CD4-positive, alpha-beta T cell treated with Interleukin-15 for 4 hours (primary cell): Measurements from ENCODE around the gene TP63.
"Not testable (repeated sequence)": the region's sequence is repeated elsewhere in the genome, so short reads cannot be mapped to it uniquely, and the experiment has no call there.

Experiments used
- DNase-seq: peaks from one replicate; pipeline ENCODE4 v3.0.0-alpha.2; 2020; ENCODE audit warnings: low spot score

The TP63 gene

GRCh38 chr3:189626286-189626685, 4.9 kb upstream of the TP63 start:
- no peak for DNase-seq

- no peak for DNase-seq
Measured at GRCh38 chr3:189629803-189630455, 1.3 kb upstream of the TP63 start.

DNA sequence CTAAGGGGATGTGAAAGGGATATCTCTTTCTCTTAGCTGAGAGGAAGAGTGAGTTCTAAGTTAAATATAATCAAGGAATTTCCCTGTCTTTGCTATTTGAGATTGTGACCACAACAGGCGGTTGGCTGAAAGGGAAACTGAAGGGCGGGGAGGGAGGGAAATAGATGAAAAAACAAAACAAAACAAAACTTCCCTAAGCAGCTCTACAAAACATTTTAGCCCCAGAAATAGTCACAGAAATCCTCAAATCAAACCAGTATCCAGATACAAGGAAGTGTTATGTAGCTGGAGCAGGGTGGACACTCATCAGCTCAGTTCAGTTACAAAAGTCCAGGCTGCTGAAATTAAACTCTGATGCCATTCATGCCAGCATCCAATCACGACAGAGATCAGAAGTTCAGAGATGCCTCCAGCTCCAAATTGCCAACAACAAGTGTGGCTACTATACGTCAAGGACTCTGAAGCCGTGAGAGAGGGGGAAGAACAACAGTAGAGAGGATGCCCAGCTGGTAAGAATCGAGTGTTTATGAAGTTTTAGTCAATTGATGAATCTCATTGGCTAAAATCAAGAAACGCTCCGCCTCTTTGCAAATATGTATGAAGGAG, 319 bp upstream of the TP63 start:
- peak; percentile 9 for DNase-seq

DNA sequence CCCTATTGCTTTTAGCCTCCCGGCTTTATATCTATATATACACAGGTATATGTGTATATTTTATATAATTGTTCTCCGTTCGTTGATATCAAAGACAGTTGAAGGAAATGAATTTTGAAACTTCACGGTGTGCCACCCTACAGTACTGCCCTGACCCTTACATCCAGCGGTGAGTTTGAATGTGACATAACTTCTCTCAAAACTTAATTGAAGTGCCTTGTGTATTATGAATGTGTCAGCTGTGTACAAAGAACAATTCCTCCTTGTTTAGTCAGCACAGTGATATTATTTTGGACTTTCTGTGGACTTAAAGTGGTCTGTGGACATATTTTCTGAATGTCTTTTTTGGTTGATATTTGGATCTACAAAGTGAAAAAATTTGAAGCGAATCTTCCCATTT, 220 bp downstream of the TP63 start:
- DNase-seq = no peak

- no peak for DNase-seq
Measured at GRCh38 chr3:189632242-189632641, 1.1 kb downstream of the TP63 start.

GRCh38 chr3:189635339-189635738, 4.2 kb downstream of the TP63 start:
- no peak for DNase-seq

DNA sequence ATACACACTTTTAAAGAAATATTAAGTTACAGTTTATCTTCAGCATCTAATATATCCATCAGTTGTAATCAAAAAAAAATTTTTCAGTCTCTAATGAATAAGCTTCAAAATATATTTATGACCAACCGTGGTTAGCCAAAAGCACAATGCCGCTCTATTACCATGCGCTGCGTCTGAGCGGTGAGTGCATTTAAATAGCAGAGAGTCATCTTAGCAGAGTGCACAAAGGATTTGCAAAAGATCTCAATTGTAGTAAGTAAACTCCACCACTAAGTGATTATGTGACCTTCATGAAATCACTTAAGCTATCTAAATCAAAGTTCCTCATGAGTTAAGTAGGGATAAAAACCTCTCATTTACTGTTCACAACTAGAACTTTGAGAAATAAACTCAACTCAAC, 4.9 kb downstream of the TP63 start:
- DNase-seq = no peak

DNA sequence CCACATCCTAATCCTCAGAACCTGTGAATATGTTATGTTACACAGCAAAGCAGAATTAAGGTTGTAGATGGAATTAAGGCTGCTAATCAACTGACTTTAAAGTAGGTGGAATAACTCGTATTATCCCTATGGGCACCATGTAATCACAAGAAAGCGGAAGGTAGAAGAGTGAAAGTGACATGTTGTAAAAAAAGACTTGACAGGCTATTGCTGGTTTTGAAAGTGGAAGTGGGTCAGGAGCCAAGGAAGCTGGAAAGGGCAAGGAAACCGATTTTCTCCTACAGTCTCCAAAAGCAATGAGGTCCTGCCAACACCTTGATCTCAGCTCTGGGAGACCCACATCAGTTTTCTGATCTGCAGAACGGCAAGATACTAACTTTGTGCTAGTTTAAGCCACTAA, 6.6 kb downstream of the TP63 start:
- no peak for DNase-seq

- DNase-seq = no peak
Measured at GRCh38 chr3:189638276-189639031, 7.3 kb downstream of the TP63 start.

DNA sequence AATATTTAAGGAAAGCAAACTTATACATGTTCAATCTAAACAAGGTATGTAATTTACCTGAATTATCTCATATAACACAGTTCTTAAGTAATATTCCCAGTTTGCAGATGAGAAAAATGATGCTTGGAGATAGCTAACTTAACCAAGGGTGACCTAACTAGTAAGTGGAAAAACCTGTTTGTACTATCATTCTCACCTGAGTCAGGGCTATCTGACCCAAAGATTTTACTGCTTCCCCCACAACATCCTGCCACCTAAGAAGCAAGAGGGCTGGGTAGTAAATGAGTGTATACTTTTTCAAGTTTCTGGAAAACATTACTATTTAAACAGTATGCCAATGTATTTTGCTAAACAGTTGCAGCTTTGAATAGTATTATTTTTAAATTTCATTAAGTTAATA, 10.6 kb downstream of the TP63 start:
- DNase-seq = no peak

GRCh38 chr3:189646853-189647542, 15.8 kb downstream of the TP63 start:
- no peak for DNase-seq

DNA sequence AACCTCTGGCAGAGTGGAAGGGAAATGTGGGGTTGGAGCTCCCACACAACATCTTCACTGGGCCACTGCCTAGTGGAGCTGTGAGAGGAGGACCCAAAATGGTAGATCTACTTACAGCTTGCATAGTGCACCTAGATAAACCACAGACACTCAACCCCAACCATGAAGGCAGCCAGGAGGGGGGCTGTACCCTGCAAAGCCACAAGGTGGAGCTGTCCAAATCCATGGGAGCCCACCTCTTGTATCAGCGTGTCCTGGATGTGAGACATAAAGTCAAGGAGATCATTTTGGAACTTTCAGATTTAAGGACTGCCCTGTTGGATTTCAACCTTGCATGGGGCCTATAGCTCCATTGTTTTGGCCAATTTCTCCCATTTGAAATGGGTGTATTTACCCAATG, 20.9 kb downstream of the TP63 start:
- no peak for DNase-seq

DNA sequence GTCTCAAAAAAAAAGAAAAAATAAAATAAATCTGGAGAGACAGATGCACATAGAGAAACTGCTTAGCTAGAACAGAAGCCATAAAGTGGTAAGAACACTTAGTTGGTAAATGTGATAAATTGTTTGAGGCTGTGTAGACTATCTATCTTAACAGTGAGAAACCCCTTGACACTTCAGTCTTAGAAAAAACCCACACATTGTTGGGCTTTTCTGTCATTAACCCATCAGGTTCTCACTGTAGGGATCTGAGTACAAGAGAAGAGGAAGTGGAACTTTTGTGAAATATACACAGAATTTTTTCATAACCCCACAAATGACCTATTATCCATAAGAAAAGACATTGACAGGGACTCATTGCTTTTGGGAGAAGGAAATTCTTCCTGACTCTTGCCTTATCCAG, 24.4 kb downstream of the TP63 start:
- DNase-seq = no peak

DNA sequence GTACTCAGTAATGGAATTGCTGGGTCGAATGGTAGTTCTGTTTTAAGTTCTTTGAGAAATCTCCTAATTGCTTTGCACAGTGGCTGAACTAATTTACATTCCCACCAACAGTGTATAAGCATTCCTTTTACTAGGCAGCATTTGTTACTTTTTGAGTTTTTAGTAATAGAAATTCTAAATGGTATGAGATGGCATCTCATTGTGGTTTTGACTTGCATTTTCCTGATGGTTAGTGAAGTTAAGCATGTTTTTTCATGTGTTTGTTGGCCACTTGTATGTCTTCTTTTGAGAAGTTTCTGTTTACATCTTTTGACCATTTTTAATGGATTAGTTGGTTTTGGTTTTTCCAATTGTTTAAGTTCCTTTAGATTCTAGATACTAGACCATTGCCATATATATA, 28.4 kb downstream of the TP63 start:
- DNase-seq = no peak

DNA sequence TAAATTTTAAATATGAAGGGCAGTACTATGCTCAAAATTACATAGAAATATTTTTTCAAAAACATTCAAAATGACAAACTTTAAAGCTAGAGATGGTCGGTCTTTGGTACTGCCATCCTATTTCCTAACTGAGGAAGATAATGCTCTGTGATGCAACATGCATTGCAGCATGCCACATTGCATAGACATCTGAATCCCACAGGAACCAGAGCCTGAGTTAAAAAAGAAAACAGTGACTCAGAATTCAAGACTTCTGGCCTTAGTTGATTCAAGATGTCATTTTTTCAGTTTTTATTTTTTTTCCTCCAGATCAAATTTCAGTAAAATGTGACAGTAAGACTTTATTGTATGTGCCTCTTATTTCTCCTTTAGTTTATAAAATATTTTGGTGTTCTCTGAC, 33.1 kb downstream of the TP63 start:
- DNase-seq = no peak

DNA sequence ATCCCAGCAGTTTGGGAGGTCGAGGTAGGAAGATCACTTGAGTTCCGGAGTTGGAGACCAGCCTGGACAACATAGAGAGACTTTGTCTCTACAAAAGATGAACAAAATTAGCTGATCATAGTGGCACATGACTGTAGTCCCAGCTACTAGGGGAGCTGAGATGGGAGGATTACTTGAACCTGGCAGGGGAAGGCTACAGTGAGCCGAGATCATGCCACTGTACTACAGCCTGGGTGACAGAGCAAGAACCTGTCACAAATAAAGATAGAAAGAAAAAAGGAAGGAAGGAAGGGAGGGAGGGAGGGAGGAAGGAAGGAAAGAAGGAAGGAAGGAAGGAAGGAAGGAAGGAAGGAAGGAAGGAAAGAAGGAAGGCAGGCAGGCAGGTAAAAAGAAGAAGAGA, 41.2 kb downstream of the TP63 start:
- not testable (repeated sequence) for DNase-seq

DNA sequence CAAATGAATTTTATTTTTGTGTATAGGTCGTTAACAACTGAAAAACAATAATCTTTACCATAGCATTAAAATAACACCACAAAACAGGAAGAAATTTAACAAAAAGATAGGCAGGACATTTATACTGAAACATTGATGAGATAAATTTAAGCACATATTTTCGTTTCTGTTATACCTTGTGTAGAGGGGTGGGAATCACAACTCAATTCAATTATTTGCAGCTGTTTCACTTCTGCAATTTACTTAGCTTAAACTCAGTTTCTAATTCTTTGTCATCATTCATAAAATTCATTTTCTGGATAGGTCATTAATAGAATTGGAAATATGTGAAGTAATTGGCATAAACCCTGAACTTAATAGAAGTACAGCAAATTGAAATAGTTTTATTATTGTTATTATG, 42.3 kb downstream of the TP63 start:
- no peak for DNase-seq

- no peak for DNase-seq
Measured at GRCh38 chr3:189674249-189674913, 43.2 kb downstream of the TP63 start.

GRCh38 chr3:189677667-189678066, 46.5 kb downstream of the TP63 start:
- no peak for DNase-seq

DNA sequence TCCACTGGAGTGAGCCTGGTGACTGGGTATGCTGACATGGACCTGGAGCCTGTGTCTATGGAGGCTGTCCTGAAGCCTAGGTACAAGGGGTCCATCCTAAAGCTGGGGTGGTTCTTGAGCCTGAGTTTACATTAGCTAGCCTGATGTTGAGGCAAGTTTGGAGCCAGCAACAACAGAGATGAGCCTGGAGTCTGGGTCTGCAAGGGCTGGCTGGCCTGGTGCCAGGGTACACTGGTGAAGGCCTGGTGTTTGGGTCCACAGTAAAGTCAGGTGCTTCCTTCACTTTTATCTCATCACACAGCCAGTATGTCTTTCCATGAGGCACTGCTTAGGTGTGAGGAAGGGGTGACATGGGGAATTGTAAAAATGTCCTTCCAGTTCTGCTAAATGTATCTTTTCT, 49.5 kb downstream of the TP63 start:
- no peak for DNase-seq

- DNase-seq = no peak
Measured at GRCh38 chr3:189683546-189684255, 52.5 kb downstream of the TP63 start.

DNA sequence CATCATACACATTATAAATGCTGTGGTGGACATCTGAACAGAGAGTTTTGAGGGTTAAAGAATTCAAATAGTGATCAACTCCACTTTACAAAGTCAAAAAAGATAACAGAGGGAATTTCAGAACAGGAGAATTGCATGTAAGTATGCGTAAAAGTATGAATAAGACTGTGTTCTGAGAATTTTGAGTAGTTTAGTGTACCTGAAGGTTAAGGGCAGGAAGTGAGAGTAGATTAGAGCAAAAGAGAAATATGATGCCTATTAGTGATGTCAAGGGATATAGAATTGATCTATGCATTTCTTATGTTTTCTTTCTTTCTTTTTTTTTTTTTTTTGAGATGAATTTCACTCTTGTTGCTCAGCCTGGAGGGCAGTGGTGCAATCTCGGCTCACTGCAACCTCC, 53.1 kb downstream of the TP63 start:
- DNase-seq = no peak
